HUES48 (cell line): ENCODE measurements around the gene PTCD3.

Source experiments
- H3K27ac ChIP-seq: one replicate; pipeline ENCODE4 v1.7.0; 2013; ENCODE audit warnings: low read depth, low read length, inconsistent platforms
- H3K27me3 ChIP-seq: 2 replicates; pipeline ENCODE4 v1.6.1; 2013; ENCODE audit warnings: mild to moderate bottlenecking, low read length; ENCODE audit not compliant: control insufficient read depth, insufficient read depth
- H3K36me3 ChIP-seq: 2 replicates; pipeline ENCODE4 v1.6.1; 2013; ENCODE audit warnings: low read length; ENCODE audit not compliant: control insufficient read depth, insufficient read depth
- H3K4me1 ChIP-seq: 2 replicates; pipeline ENCODE4 v1.6.1; 2013; ENCODE audit warnings: mild to moderate bottlenecking, low read length; ENCODE audit not compliant: control insufficient read depth, insufficient read depth
- H3K4me3 ChIP-seq: 2 replicates; pipeline ENCODE4 v1.5.1; 2013; ENCODE audit warnings: mild to moderate bottlenecking, low read depth, low read length
- H3K9ac ChIP-seq: 2 replicates; pipeline ENCODE4 v1.6.1; 2013; ENCODE audit warnings: mild to moderate bottlenecking, low read depth, low read length, moderate library complexity
- H3K9me3 ChIP-seq: 2 replicates; pipeline ENCODE4 v1.6.1; 2013; ENCODE audit warnings: low read length; ENCODE audit not compliant: control insufficient read depth, insufficient read depth

The PTCD3 gene

DNA sequence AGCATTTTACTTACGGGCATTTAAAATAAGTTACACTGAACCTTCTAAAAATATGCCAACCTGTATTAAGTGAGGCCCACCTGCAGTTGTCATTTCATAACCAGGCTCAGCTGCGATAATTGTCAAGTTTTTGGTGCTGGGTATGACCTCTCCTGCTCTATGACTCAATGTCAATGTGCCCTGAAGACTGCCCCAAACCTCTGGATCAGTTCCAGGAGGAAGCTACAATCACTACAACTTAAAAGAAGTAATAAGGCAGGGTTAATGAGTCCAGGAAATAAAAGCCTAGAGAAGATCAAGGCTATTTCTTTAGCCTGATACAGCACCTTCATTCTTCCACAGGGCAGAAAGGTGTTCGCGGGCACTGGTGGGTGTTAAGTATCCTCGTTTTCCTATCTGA, 23.3 kb upstream of the PTCD3 start:
- H3K4me1 ChIP-seq, result no peaks in the 10 kb centered on the region
- H3K27ac ChIP-seq, result no peak overlapping the region
- H3K36me3 ChIP-seq, result peaks cover 85% of the 10 kb centered on the region
- H3K4me3 ChIP-seq, result no peak overlapping the region
- no peaks in the 10 kb centered on the region for H3K9me3 ChIP-seq
- no peak overlapping the region for H3K9ac ChIP-seq
- H3K27me3 ChIP-seq, result no peaks in the 10 kb centered on the region

DNA sequence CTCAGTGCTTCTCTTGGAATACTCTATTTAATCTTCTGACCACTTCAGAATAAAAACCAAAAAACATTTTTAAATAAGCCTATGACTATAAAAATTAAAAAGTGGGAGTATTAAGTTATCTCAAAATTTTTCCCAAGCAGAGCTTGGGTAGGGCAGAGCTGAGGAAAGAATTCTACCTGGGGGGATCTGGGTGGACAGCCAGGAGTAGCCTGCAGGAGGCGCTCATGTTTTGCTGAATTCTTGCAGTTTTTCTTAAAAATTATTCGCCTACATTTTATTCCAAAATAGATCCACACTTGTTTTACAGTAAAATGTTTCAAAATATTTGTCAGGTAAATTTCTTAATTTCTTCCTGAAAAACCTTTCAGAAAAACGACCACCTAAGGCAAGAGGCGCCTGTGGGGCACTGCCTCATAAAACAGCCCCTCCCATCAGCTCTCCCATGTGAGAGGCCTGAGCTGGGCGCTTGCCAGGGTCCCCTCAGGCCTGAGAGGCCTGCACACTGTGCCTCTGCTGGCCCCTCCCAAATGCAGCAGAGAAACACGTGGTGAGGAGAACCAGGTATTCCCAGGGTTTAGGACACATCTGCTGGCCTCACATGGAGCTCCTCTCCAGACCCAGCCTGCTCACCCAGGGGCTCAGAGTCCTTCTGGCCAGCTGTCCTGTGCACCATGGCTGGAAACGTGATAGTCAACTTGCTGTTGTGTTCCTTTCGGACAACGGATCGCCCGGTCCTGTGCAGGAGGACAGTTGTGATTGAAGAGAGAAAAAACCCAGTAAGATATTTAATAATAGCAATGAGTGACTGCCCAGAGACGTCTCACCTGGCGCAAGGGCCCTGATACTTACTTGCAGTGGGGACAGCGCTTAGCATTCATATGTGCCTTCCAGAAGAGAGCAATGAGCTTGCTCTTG, 17.8 kb upstream of the PTCD3 start:
- Histone ChIP-seq H3K27me3 (no peaks in the 10 kb centered on the region), H3K4me3 (no peak overlapping the region), H3K9me3 (no peaks in the 10 kb centered on the region), H3K4me1 (no peaks in the 10 kb centered on the region), H3K9ac (no peak overlapping the region), H3K27ac (no peak overlapping the region), H3K36me3 (peaks cover 82% of the 10 kb centered on the region)

DNA sequence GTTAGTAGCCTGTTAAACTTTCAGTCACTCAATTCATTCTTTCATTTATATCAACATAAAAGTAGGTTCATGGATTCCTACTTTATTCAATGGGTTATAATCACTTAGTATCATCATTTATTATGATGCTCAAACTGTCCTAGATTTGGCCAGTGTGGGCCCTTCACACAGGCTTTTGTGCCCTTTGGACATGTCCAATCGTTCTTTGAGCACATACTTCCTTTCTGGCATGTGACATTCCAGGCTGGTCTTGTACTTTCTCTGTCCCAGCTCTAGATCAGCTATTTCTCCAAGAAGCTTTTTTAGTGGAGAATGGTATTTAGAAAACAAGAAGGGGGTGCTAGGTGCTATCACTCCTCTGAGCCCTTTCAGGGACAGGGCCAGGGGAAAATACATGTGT, 11.8 kb upstream of the PTCD3 start:
- H3K27ac ChIP-seq, result no peak overlapping the region
- no peaks in the 10 kb centered on the region for H3K9me3 ChIP-seq
- H3K36me3 ChIP-seq, result peaks cover 88% of the 10 kb centered on the region
- no peaks in the 10 kb centered on the region for H3K27me3 ChIP-seq
- H3K4me1 ChIP-seq, result no peaks in the 10 kb centered on the region
- no peak overlapping the region for H3K9ac ChIP-seq
- H3K4me3 ChIP-seq, result no peak overlapping the region

DNA sequence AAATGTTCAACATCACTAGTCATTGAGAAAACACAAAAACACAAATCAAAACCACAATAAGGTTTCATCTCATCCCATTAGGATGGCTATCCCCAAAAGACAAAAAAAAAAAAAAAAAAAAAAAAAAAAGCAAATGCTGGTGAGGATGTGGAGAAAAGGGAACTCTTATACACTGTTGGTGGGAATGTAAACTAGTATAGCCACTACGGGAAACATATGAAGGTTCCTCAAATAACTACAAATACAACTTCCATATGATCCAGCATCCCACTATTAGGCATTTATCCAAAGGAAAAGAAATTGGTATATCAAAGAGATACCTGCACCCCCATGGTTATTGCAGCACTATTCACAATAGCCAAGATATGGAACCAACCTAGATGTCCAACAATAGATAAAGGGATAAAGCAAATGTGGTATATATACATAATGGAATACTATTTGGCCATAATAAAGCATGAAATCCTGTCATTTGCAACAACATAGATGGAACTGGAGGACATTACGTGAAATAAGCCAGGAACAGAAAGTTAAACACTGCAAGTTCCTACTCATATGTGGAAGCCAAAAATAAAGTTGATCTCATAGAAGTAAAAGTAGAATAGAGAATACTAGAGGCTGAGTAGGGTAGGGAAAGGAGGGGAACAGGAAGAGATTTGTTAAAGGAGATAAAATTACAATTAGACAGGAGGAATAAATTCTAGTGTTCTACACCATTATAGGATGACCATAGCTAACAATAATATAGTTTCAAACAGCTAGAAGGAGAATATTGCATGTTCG, 8.7 kb upstream of the PTCD3 start:
- no peak overlapping the region for H3K27ac ChIP-seq
- peaks cover 91% of the 10 kb centered on the region for H3K36me3 ChIP-seq
- H3K9me3 ChIP-seq, result no peaks in the 10 kb centered on the region
- no peaks in the 10 kb centered on the region for H3K27me3 ChIP-seq
- no peaks in the 10 kb centered on the region for H3K4me1 ChIP-seq
- H3K4me3 ChIP-seq, result no peak overlapping the region
- H3K9ac ChIP-seq, result no peak overlapping the region

DNA sequence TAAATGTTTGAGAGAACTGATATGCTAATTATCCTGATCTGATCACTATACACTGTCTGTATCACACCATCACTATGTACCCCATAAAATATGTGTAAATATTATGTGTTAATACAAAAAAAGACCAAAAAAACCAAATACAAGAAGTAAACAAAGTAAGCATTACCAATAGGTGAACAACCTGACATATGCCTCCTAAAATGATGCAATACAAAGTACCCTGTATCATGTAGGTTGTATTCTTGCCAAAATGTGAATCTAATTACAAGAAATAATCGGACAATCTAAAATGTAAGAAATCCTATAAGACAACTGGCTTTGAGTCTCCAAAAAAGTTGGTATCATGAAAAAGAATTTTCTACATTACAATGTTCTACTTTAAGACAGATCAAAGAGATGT, 8.1 kb upstream of the PTCD3 start:
- no peak overlapping the region for H3K27ac ChIP-seq
- H3K9me3 ChIP-seq, result no peaks in the 10 kb centered on the region
- no peaks in the 10 kb centered on the region for H3K27me3 ChIP-seq
- peaks cover 93% of the 10 kb centered on the region for H3K36me3 ChIP-seq
- H3K4me1 ChIP-seq, result no peaks in the 10 kb centered on the region
- H3K4me3 ChIP-seq, result no peak overlapping the region
- no peak overlapping the region for H3K9ac ChIP-seq

DNA sequence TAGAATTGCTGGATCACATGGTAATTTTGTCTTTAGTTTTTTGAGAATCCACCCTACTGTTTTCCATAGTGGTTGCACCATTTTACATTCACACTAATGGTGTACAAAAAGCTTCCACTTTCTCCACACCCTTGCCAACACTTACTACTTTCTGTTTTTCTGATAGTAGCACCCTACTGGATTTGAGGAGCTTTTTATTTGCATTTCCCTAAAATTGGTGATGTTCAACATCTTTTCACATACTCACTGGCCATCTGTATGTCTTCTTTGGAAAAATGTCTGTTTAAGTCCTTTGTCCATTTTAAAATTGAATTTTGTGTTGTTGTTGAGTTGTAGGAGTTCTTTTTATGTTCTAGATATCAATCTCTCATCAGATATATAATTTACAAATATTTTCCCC, 3.9 kb upstream of the PTCD3 start:
- H3K9me3 ChIP-seq, result no peaks in the 10 kb centered on the region
- no peak overlapping the region for H3K9ac ChIP-seq
- H3K36me3 ChIP-seq, result peaks cover 71% of the 10 kb centered on the region
- H3K27me3 ChIP-seq, result no peaks in the 10 kb centered on the region
- no peak overlapping the region for H3K27ac ChIP-seq
- no peak overlapping the region for H3K4me3 ChIP-seq
- H3K4me1 ChIP-seq, result peaks cover 6% of the 10 kb centered on the region; the same call in 1 of the 2 replicates

DNA sequence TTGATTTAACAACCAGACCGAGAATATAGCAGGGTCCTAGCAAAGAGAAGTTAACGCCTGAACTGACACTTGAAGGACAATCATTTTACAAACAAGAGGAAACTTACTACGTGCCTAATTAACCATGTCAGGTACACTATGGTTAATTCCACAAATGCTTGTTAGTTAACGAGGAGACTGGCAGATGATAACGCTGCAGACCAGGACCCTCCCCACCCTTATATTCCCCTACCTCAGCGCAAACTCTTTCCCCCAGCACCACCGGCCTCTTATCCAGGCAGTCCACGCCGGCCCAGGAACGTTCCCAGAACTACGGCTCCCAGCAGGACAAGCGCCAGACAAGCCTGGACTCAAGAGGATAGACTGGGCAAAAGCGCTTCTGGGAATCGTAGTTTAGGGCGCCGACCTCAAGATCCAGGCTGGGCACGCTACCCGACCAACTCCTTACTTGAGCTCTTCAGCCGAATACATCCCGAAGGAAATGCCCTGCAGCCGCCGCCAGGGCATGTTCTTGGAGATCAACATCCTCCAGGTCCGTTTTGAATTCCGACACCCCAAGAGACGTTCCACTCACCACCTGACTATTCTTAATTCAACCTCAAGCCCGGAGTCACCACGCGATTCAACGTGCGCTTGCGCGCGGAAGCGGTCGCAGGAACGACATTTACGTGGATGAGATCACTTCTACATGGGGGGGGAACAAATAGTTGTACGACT, 625 bp upstream of the PTCD3 start, which contains the start of gene POLR1A:
POLR1A (minus strand) TSS at position 635 of the 717 bp plus-strand sequence; CDS start at position 525, 110 bp downstream.
- Histone ChIP-seq H3K36me3 (peaks cover 69% of the 10 kb centered on the region), H3K9ac (peak within 1 kb of the TSS; percentile 98), H3K27ac (peak within 1 kb of the TSS; percentile 87)

DNA sequence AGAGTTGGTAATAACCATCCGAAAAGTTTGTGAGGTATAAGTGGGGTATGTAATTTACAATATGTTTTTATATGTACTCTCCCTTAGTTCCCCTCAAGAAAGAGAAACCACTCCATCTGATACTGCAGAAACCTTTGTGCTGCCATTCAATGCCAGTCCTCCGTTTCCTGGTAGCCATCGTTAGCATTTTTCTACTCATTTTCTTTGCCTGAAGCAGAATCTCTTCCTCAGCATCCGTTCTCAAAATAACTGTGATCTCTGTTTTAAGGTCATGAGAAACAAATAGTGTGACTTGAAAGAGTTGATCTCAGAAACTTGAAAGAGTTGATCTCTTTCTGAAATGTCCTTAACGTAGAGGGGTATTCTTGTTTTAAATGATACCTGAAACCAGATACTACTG, 996 bp downstream of the PTCD3 start:
- peak overlapping the region; percentile 89 for H3K4me3 ChIP-seq
- no peaks in the 10 kb centered on the region for H3K27me3 ChIP-seq
- peaks cover 64% of the 10 kb centered on the region for H3K36me3 ChIP-seq
- H3K9me3 ChIP-seq, result no peaks in the 10 kb centered on the region
- peak overlapping the region; percentile 98 for H3K9ac ChIP-seq
- H3K4me1 ChIP-seq, result peaks cover 12% of the 10 kb centered on the region; the same call in 1 of the 2 replicates
- no peak overlapping the region for H3K27ac ChIP-seq

More for the DNA sequence above, 625 bp upstream of the PTCD3 start, which contains the start of gene POLR1A:
- H3K9me3 ChIP-seq, result no peaks in the 10 kb centered on the region
- H3K4me1 ChIP-seq, result peaks cover 12% of the 10 kb centered on the region; the same call in 1 of the 2 replicates
- peak within 1 kb of the TSS; percentile 89 for H3K4me3 ChIP-seq
- H3K27me3 ChIP-seq, result no peaks in the 10 kb centered on the region

DNA sequence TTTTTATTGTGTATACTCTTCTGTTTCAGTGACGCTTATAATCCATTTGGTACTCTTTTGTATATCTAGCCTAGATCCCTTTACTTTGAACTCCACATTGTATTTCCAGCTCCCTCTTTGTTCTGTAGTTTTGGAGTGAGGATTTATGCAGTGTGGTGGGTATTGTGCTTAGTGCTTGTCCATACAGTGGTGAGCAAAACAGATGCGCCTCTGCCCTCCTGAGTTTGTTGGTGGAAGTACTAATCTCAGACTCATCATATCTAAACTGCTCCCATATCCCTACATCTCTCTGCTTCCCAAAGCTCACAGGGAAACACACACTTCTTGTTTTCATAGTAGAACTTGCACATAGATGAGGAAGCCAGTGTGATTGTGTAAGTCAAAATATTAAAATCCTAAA, 12.1 kb downstream of the PTCD3 start:
- Histone ChIP-seq H3K4me1 (peaks cover 21% of the 10 kb centered on the region), H3K27me3 (no peaks in the 10 kb centered on the region), H3K27ac (no peak overlapping the region), H3K9ac (no peak overlapping the region), H3K4me3 (no peak overlapping the region), H3K9me3 (no peaks in the 10 kb centered on the region), H3K36me3 (peaks cover 97% of the 10 kb centered on the region)

DNA sequence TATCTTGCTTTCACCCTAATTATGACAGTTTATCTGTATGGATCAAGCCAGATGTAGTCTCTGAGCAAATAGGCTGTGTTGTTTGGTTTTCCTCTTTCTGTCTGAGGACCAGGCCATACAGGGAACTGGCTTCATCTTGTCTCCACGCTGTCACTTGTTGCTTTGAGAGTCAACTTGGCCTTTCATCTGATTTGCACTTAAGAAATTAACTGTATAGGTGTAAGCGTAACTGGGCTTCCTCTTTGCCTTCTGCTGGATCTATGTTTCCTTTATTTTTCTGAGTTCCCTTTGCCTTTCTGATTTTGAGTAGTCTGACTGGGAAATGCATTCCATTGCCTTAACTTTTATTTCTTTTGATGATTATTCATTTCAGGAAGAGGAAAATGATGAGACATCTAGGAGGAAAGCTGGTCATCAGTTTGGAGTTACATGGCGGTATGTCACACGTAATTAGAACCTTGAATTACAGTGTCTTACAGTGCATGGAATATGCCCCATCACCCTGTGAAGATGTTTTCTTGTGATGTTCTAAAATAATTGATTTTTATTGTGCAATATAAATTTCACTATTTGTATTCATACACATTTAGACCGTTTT, 17.4 kb downstream of the PTCD3 start:
- H3K36me3 ChIP-seq, result peaks cover 100% of the 10 kb centered on the region

More for the DNA sequence above, 17.4 kb downstream of the PTCD3 start:
- Histone ChIP-seq H3K9ac (no peak overlapping the region), H3K27me3 (no peaks in the 10 kb centered on the region), H3K4me3 (no peak overlapping the region), H3K9me3 (no peaks in the 10 kb centered on the region), H3K4me1 (no peaks in the 10 kb centered on the region), H3K27ac (no peak overlapping the region)
